Activated CD4-positive, alpha-beta T cell treated with anti-CD3 and anti-CD28 coated beads for 36 hours (primary cell): Measurements from ENCODE around the gene SMOC1. TPM values are rescaled to one million over a fixed set of nuclear protein-coding genes. Genes with fewer than 3 reads are reported as not detected.

Experiments
- ATAC-seq: fragments of 200-7000 bp; cut with Tn5 transposase; one replicate; pipeline ENCODE4 v1.10.0; 2021; ENCODE audit warnings: mild to moderate bottlenecking, moderate library complexity
- CTCF ChIA-PET: fragments of 350-600 bp; sonication (Branson Sonifier 250); formaldehyde crosslinking; loops from one replicate; lab custom pipeline; 2021; ENCODE audit warnings: antibody characterized with exemption; lab: Charles Lee
- POLR2A ChIA-PET: fragments of 350-600 bp; sonication (Branson Sonifier 250); formaldehyde crosslinking; loops from one replicate; lab custom pipeline; 2021; ENCODE audit warnings: antibody characterized with exemption, inconsistent platforms; lab: Charles Lee
- DNase-seq: peaks from one replicate; pipeline ENCODE4 v3.0.0-alpha.2; 2020
- H3K27ac Mint-ChIP-seq: one replicate; pipeline ENCODE4 v1.8.0; 2021; ENCODE audit warnings: mixed read lengths
- H3K27me3 Mint-ChIP-seq: one replicate; pipeline ENCODE4 v1.8.0; 2021; ENCODE audit warnings: mixed read lengths
- H3K36me3 Mint-ChIP-seq: one replicate; pipeline ENCODE4 v1.8.0; 2021; ENCODE audit warnings: low read depth, mixed read lengths
- H3K4me1 Mint-ChIP-seq: one replicate; pipeline ENCODE4 v1.8.0; 2021; ENCODE audit warnings: mixed read lengths
- H3K4me3 Mint-ChIP-seq: one replicate; pipeline ENCODE4 v1.8.0; 2021; ENCODE audit warnings: mild to moderate bottlenecking, moderate library complexity, mixed read lengths
- H3K9me3 Mint-ChIP-seq: one replicate; pipeline ENCODE4 v1.8.0; 2021; ENCODE audit warnings: low read depth, mixed read lengths
- intact Hi-C, 2 experiments: fragments of 100-400 bp; cut with DNase I in 1 of 2; cut with micrococcal nuclease in 1 of 2; formaldehyde crosslinking; loops; one replicate each; pipeline versions ENCODE4 v1.14.2 to v1.15.1; 2022 to 2024; cut with DNase I, micrococcal nuclease
- total RNA-seq, 2 experiments: library from RNA; stranded (reverse); gene quantifications; one replicate each; pipeline ENCODE4 v1.2.3, GENCODE V29; 2021

The SMOC1 gene
- total RNA-seq, 2 experiments from 2014 or later: not detected

- intact Hi-C loops: no loop called here
- DNase-seq (no peak), ATAC-seq (no peak)
- no peak overlapping the region for H3K4me3 Mint-ChIP-seq
- peaks cover 14% of the 10 kb centered on the region for H3K9me3 Mint-ChIP-seq
- POLR2A ChIA-PET: interaction anchor here (0.6 kb wide), 1 partner anchor 773 kb away, joined by 3 read pairs; no protein-coding TSS in a partner anchor
- H3K27me3 Mint-ChIP-seq: peaks cover 12% of the 10 kb centered on the region
- no peak overlapping the region for H3K27ac Mint-ChIP-seq
- H3K36me3 Mint-ChIP-seq: no peaks in the 10 kb centered on the region
- no peaks in the 10 kb centered on the region for H3K4me1 Mint-ChIP-seq
- CTCF ChIA-PET: interaction anchor here (1.2 kb wide), 1 partner anchor 80 kb away, joined by 4 read pairs; no protein-coding TSS in a partner anchor
Measured at GRCh38 chr14:69948351-69948750, 69.1 kb downstream of the SMOC1 start.

GRCh38 chr14:69951263-69951662 is 72.0 kb downstream of the SMOC1 start:
- H3K27me3 Mint-ChIP-seq: peaks cover 13% of the 10 kb centered on the region
- no peak for DNase-seq
- ChIA-PET POLR2A (no interaction called here), CTCF (interaction anchor here (0.5 to 1.1 kb wide), 3 partner anchors 21 to 48 kb away, joined by 3 read pairs; no protein-coding TSS in a partner anchor)
- no peak overlapping the region for H3K4me3 Mint-ChIP-seq
- no peaks in the 10 kb centered on the region for H3K4me1 Mint-ChIP-seq
- ATAC-seq: no peak
- no peaks in the 10 kb centered on the region for H3K36me3 Mint-ChIP-seq
- peaks cover 2% of the 10 kb centered on the region for H3K9me3 Mint-ChIP-seq
- intact Hi-C loops: no loop called here
- H3K27ac Mint-ChIP-seq: no peak overlapping the region

GRCh38 chr14:69951935-69952334 is 72.7 kb downstream of the SMOC1 start:
- Mint-ChIP-seq H3K27ac (no peak overlapping the region), H3K9me3 (peaks cover 2% of the 10 kb centered on the region), H3K4me1 (no peaks in the 10 kb centered on the region), H3K4me3 (no peak overlapping the region), H3K36me3 (no peaks in the 10 kb centered on the region), H3K27me3 (peaks cover 15% of the 10 kb centered on the region)
- ChIA-PET CTCF (interaction anchor here (0.5 to 1.1 kb wide), 3 partner anchors 21 to 47 kb away, joined by 3 read pairs; no protein-coding TSS in a partner anchor), POLR2A (no interaction called here)
- DNase-seq (no peak), ATAC-seq (no peak)
- intact Hi-C loops: no loop called here

- ATAC-seq (no peak), DNase-seq (no peak)
- ChIA-PET CTCF (no interaction called here), POLR2A (no interaction called here)
- intact Hi-C loops: no loop called here
- Mint-ChIP-seq H3K4me1 (no peaks in the 10 kb centered on the region), H3K27me3 (peaks cover 14% of the 10 kb centered on the region), H3K27ac (no peak overlapping the region), H3K9me3 (no peaks in the 10 kb centered on the region), H3K4me3 (no peak overlapping the region), H3K36me3 (no peaks in the 10 kb centered on the region)
Measured at GRCh38 chr14:69953266-69953915, 74.2 kb downstream of the SMOC1 start.

- Mint-ChIP-seq H3K4me1 (no peaks in the 10 kb centered on the region), H3K27me3 (peaks cover 14% of the 10 kb centered on the region), H3K36me3 (no peaks in the 10 kb centered on the region), H3K27ac (no peak overlapping the region), H3K9me3 (no peaks in the 10 kb centered on the region), H3K4me3 (no peak overlapping the region)
- intact Hi-C loops: no loop called here
- no peak for DNase-seq
- ChIA-PET POLR2A (no interaction called here), CTCF (interaction anchor here (0.6 to 1.2 kb wide), 4 partner anchors 14 to 72 kb away, joined by 3 to 5 read pairs (median 4); no protein-coding TSS in a partner anchor)
- ATAC-seq: no peak
Measured at GRCh38 chr14:69955855-69956845, 76.9 kb downstream of the SMOC1 start.

GRCh38 chr14:69956970-69957369 is 77.8 kb downstream of the SMOC1 start:
- Mint-ChIP-seq H3K4me3 (no peak overlapping the region), H3K9me3 (no peaks in the 10 kb centered on the region), H3K4me1 (no peaks in the 10 kb centered on the region), H3K27me3 (peaks cover 17% of the 10 kb centered on the region), H3K27ac (no peak overlapping the region), H3K36me3 (no peaks in the 10 kb centered on the region)
- ATAC-seq (no peak), DNase-seq (no peak)
- ChIA-PET POLR2A (no interaction called here), CTCF (interaction anchor here (0.7 to 1.5 kb wide), 4 partner anchors 16 to 117 kb away, joined by 3 to 5 read pairs (median 4); no protein-coding TSS in a partner anchor)
- intact Hi-C loops: no loop called here

GRCh38 chr14:69957986-69958385 is 78.8 kb downstream of the SMOC1 start:
- H3K36me3 Mint-ChIP-seq: no peaks in the 10 kb centered on the region
- peaks cover 19% of the 10 kb centered on the region for H3K27me3 Mint-ChIP-seq
- POLR2A ChIA-PET: no interaction called here
- DNase-seq (no peak), ATAC-seq (no peak)
- H3K9me3 Mint-ChIP-seq: no peaks in the 10 kb centered on the region
- CTCF ChIA-PET: interaction anchor here (1.5 kb wide), 1 partner anchor 116 kb away, joined by 4 read pairs; no protein-coding TSS in a partner anchor
- no peak overlapping the region for H3K27ac Mint-ChIP-seq
- no peak overlapping the region for H3K4me3 Mint-ChIP-seq
- intact Hi-C loops: no loop called here
- H3K4me1 Mint-ChIP-seq: no peaks in the 10 kb centered on the region

GRCh38 chr14:69959136-69959535 is 79.9 kb downstream of the SMOC1 start:
- Mint-ChIP-seq H3K4me1 (no peaks in the 10 kb centered on the region), H3K4me3 (no peak overlapping the region)
- POLR2A ChIA-PET: no interaction called here

GRCh38 chr14:69960296-69960695 is 81.1 kb downstream of the SMOC1 start:
- CTCF ChIA-PET: interaction anchor here (1.8 kb wide), 1 partner anchor 68 kb away, joined by 5 read pairs; no protein-coding TSS in a partner anchor
- H3K27me3 Mint-ChIP-seq: peaks cover 13% of the 10 kb centered on the region
- no peak overlapping the region for H3K27ac Mint-ChIP-seq
- H3K9me3 Mint-ChIP-seq: no peaks in the 10 kb centered on the region
- ATAC-seq (no peak), DNase-seq (no peak)
- POLR2A ChIA-PET: no interaction called here
- H3K36me3 Mint-ChIP-seq: no peaks in the 10 kb centered on the region
- H3K4me3 Mint-ChIP-seq: no peak overlapping the region
- intact Hi-C loops: no loop called here
- H3K4me1 Mint-ChIP-seq: no peaks in the 10 kb centered on the region

More at GRCh38 chr14:69959136-69959535, 79.9 kb downstream of the SMOC1 start:
- ATAC-seq (no peak), DNase-seq (no peak)
- intact Hi-C loops: no loop called here
- CTCF ChIA-PET: interaction anchor here (1.8 kb wide), 1 partner anchor 69 kb away, joined by 5 read pairs; no protein-coding TSS in a partner anchor
- H3K36me3 Mint-ChIP-seq: no peaks in the 10 kb centered on the region
- H3K27ac Mint-ChIP-seq: no peak overlapping the region
- H3K27me3 Mint-ChIP-seq: peaks cover 16% of the 10 kb centered on the region
- no peaks in the 10 kb centered on the region for H3K9me3 Mint-ChIP-seq

- no peak for ATAC-seq
- no peak for DNase-seq
- ChIA-PET CTCF (no interaction called here), POLR2A (no interaction called here)
- Mint-ChIP-seq H3K36me3 (no peaks in the 10 kb centered on the region), H3K27ac (no peak overlapping the region), H3K4me3 (no peak overlapping the region), H3K9me3 (no peaks in the 10 kb centered on the region), H3K27me3 (peaks cover 7% of the 10 kb centered on the region), H3K4me1 (no peaks in the 10 kb centered on the region)
- intact Hi-C loops: no loop called here
Measured at GRCh38 chr14:69963966-69964365, 84.8 kb downstream of the SMOC1 start.

GRCh38 chr14:69964841-69965240 is 85.6 kb downstream of the SMOC1 start:
- ChIA-PET CTCF (no interaction called here), POLR2A (no interaction called here)
- Mint-ChIP-seq H3K4me1 (no peaks in the 10 kb centered on the region), H3K36me3 (no peaks in the 10 kb centered on the region), H3K27ac (no peak overlapping the region), H3K4me3 (no peak overlapping the region), H3K27me3 (peaks cover 7% of the 10 kb centered on the region), H3K9me3 (no peaks in the 10 kb centered on the region)
- ATAC-seq: no peak
- intact Hi-C loops: no loop called here
- DNase-seq: no peak
